ENCODE data around the gene GPC5.

GRCh38 chr13:91647361-91647990 is 249.1 kb downstream of the GPC5 start:
- TF ChIP-seq, protein P1, sequence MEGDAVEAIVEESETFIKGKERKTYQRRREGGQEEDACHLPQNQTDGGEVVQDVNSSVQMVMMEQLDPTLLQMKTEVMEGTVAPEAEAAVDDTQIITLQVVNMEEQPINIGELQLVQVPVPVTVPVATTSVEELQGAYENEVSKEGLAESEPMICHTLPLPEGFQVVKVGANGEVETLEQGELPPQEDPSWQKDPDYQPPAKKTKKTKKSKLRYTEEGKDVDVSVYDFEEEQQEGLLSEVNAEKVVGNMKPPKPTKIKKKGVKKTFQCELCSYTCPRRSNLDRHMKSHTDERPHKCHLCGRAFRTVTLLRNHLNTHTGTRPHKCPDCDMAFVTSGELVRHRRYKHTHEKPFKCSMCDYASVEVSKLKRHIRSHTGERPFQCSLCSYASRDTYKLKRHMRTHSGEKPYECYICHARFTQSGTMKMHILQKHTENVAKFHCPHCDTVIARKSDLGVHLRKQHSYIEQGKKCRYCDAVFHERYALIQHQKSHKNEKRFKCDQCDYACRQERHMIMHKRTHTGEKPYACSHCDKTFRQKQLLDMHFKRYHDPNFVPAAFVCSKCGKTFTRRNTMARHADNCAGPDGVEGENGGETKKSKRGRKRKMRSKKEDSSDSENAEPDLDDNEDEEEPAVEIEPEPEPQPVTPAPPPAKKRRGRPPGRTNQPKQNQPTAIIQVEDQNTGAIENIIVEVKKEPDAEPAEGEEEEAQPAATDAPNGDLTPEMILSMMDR (IDR thresholded peaks at IDR 0.05; ENCODE audit: low read depth, low read length, missing input control) = peak; percentile 19
- no peak for TF ChIP-seq HNF4A (conservative IDR thresholded peaks at IDR 0.05)
- TF ChIP-seq RAD21 (IDR thresholded peaks at IDR 0.05) = peak in 1 of 2 donors; percentile 44
- TF ChIP-seq ZBTB33 (IDR thresholded peaks at IDR 0.05) = no peak
- no peak for TF ChIP-seq REST (IDR thresholded peaks at IDR 0.05)
- no peak for TF ChIP-seq MAX (IDR thresholded peaks at IDR 0.05)
- TF ChIP-seq RXRA (IDR thresholded peaks at IDR 0.05) = no peak
- TF ChIP-seq YY1 (IDR thresholded peaks at IDR 0.05) = no peak
- no peak for TF ChIP-seq EGR1 (IDR thresholded peaks at IDR 0.05; ENCODE audit: low read depth in 2 of 2)
- no peak for TF ChIP-seq ATF3 (IDR thresholded peaks at IDR 0.05)
- TF ChIP-seq TAF1 (conservative IDR thresholded peaks at IDR 0.05) = no peak
- TF ChIP-seq JUND (IDR thresholded peaks at IDR 0.05) = no peak
- no peak for TF ChIP-seq GABPA (IDR thresholded peaks at IDR 0.05 in 1 of 2, conservative IDR thresholded peaks at IDR 0.05 in 1 of 2)
